GM04504 (cell line): ENCODE data around the gene THBS1.

Source experiments
- DNase-seq: peaks from one replicate; pipeline ENCODE4 v3.0.0-alpha.2; 2012; ENCODE audit warnings: low read depth

THBS1 gene

GRCh38 chr15:39638041-39638440 is 57.2 kb downstream of the THBS1 start:
- no peak for DNase-seq

GRCh38 chr15:39639037-39639436 is 58.2 kb downstream of the THBS1 start:
- DNase-seq, result no peak

GRCh38 chr15:39640665-39641064 is 59.8 kb downstream of the THBS1 start:
- DNase-seq, result no peak

GRCh38 chr15:39641191-39641889 is 60.5 kb downstream of the THBS1 start:
- no peak for DNase-seq

GRCh38 chr15:39642011-39642640 is 61.2 kb downstream of the THBS1 start:
- DNase-seq, result no peak

- no peak for DNase-seq
Observed at GRCh38 chr15:39643727-39644126, 62.8 kb downstream of the THBS1 start.

GRCh38 chr15:39644136-39644535 is 63.3 kb downstream of the THBS1 start:
- no peak for DNase-seq

GRCh38 chr15:39645138-39645975 is 64.5 kb downstream of the THBS1 start:
- DNase-seq, result no peak

GRCh38 chr15:39645976-39646257 is 65.0 kb downstream of the THBS1 start:
- DNase-seq, result no peak

GRCh38 chr15:39646425-39646824 is 65.5 kb downstream of the THBS1 start:
- no peak for DNase-seq
